HG02870 (cell line): ENCODE measurements around the gene FAM169A.
"Not testable (repeated sequence)": the region's sequence is repeated elsewhere in the genome, so short reads cannot be mapped to it uniquely, and the experiment has no call there.

Source experiments
- ATAC-seq: cut with Tn5 transposase; IDR thresholded peaks from one replicate; pipeline ENCODE4 v1.9.1; 2021; ENCODE audit warnings: mild to moderate bottlenecking, moderate library complexity; ENCODE audit not compliant: unreplicated experiment

FAM169A gene

DNA sequence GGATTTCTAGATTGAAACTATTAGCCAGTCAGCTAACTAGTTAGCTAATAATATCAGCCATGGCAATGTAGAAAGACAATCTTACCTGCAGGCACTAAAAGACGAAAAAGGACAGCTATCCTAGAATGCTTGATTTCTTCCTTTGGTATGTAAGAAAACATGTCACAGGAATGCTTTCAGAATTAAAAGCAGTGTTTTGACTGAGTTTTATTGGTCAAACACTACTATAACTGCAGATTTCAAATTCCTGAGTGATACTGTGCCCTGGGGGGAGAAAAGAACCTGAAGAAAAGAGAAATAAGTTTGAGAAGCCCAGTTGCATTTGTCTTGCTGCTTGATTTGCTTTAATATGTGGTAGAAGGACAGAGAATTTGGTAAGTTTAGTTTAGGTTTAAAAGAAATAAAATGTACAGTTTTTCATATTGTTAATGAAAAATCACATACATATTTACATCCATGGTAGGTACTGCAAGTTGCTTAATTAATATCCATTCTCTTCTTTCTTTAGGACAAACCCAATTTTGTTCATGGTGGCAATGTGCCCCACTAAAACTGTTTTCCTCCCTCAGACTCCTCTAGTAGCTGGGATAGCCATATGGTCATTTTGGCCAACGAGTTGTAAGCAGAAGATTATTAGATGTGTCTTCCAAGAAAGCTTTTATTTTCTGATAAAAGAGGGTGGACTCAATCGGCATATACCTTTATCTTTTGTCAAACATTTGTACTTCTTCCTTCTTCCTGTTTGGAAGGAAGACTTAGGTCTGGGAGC is 4.3 kb upstream of the FAM169A start:
- ATAC-seq: no peak

GRCh38 chr5:74869414-74869813 is 3.2 kb upstream of the FAM169A start:
- ATAC-seq: not testable (repeated sequence)

DNA sequence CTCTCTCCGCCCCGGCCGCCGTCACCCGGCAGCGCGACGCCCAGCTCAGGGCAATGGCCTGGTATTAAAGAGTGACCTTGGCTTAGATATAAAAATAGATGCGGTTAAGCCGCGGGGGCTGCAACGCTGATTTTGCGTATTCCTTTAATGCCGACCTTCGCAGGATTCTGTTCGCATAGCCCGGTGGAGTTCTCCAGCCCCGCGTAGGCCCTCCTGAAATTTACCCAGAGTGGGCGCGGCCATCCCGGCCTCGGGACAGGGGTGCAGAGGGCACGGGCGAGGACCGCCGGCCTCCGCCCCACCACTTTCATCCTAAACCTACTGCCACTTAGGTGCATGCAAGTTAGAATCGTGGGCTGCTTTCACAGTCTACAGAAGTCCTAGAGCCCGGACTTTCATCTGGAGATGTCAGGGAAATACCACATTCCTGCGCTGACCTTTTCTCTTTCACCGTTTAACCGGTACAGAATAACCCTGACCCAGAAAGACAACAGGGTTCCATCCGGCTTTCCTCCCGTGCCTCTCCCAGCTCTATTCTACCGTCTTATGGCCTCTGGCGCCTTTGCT is 492 bp upstream of the FAM169A start:
- peak; percentile 16 for ATAC-seq

GRCh38 chr5:74865256-74865803 is 857 bp downstream of the FAM169A start:
- peak; percentile 4 for ATAC-seq

DNA sequence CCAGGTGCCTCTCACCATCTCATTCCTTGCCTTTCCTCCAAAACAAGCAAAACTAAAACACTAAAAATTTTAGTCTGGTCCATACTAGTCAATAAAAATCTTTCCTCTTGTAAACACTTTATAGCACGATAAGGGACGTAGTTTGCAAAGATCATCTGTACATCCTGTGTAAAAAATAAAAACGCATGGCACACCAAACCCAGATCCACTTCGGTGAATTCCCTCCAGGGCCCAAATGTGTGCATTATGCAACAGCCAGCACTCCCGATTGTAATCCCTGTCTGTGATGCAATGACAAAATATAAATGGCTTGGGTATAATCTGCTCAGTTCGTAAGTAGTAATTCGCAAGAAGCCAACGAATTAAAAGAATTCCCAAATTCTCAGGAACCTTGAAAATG is 1.4 kb downstream of the FAM169A start:
- ATAC-seq: no peak

DNA sequence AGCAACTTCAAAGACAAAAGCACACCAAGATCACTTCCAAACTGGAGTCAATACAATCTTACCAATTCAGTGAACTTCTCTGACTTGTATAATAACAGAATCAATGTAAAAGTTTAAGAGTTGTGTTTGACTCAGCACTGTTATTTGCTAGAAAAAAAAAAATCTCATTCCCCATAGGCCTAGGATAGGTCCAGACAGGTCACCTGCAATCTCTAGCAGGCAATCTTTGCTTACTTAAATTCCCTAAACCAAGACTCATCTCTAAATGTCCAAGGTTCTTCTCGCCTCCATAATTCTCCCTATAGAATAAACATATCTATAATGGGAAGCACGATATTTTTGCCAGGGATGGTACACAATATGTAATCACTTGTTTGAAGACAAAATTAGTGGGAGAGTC is 2.5 kb downstream of the FAM169A start:
- ATAC-seq: no peak

DNA sequence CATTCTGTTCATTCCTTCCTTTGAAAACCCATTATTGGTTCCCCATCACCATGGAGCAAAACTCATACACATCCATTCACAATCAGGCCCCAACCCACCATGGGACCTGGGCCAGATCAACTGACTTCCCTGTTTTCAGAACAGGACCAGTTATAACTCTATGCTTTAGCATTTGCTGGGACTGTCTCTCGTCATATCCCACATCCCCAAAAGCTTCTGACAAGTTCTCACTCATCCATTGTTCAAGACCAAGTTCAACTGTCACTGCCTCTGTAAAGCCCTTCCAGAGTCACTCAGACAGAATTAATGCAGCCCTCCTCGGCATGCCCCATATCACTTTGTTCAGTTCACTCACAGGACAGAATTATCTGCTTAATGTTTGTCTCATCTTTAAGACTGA is 4.0 kb downstream of the FAM169A start:
- no peak for ATAC-seq

- ATAC-seq: not testable (repeated sequence)
These were observed 9.2 kb downstream of the FAM169A start for GRCh38 chr5:74856975-74857374.

DNA sequence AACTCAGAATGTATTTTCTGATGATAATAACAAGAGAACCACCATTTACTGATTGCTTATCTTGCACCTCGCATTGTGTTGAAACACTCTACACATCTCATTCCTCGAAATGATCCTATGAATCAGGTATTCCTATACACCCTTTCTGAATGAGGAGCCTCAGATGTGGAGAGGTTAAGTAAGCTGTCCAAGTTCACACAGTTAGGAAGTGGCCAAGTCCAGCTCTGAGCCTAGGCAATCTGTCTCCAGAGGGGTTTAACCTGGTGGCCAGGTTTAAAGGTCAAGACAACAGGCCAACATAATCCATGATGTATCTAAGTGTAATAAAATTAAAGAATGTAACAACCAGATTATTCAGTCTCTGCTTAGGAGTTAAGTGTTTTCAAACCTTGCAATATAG is 12.9 kb downstream of the FAM169A start:
- no peak for ATAC-seq

GRCh38 chr5:74851684-74852353 is 14.4 kb downstream of the FAM169A start:
- no peak for ATAC-seq

- no peak for ATAC-seq
These were observed 15.3 kb downstream of the FAM169A start for GRCh38 chr5:74850789-74851425.

- ATAC-seq: no peak
These were observed 16.2 kb downstream of the FAM169A start for GRCh38 chr5:74850030-74850429.

DNA sequence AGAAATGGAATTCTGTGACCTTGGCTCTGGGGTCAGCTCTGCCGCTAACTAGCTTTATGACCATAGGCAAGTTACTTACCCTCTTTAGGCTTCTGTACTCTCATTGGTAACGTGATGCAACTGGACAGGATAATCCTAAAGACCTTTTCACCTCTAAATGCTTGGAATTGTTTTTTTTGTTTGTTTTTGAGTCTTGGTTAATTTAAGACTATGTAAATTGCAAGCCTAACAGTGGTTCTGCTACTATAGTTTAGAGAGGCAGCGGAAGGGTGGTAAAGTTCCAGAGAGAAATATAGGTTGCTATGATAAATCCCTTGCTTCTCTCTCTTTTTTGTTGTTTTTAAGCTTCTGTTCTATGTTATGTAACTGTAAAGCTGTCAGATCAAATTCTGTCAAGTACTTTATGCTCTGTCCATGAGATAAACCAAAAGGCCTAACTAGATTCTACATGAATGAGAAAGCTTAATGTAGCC is 17.6 kb downstream of the FAM169A start:
- ATAC-seq: no peak

DNA sequence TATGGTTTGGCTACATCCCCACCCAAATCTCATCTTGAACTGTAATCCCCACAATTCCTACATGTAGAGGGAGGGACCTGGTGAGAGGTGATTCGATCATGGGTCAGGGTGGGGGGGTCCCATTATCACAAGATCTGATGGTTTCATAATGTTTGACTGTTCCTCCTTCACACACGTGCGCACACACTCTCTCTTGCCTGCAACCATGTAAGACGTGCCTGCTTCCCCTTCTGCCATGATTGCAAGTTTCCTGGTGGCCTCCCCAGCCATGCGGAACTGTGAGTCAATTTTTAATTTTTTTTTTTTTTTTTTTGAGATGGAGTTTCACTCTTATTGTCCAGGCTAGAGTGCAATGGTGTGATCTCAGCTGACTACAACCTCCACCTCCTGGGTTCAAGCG is 27.0 kb downstream of the FAM169A start:
- no peak for ATAC-seq

DNA sequence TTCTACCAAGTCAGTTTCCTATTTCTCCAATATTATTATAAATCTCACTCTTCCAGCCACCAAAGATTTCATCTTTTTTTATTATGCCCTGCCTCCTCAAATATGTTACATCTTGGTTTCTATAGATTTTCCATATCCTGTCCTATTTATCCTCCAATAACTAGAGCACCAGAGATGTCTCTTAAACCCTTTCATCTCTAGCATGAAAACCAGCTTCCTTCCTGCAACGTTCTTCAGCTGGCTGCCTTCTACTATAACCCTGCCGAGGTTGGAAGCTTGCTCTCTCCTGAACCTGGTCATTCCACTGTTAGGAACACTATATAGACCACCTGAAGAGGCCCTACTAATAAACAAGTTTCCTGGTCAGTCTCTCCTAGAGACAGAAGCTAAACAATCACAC is 27.9 kb downstream of the FAM169A start:
- ATAC-seq: no peak

- no peak for ATAC-seq
These were observed 29.1 kb downstream of the FAM169A start for GRCh38 chr5:74837115-74837514.

DNA sequence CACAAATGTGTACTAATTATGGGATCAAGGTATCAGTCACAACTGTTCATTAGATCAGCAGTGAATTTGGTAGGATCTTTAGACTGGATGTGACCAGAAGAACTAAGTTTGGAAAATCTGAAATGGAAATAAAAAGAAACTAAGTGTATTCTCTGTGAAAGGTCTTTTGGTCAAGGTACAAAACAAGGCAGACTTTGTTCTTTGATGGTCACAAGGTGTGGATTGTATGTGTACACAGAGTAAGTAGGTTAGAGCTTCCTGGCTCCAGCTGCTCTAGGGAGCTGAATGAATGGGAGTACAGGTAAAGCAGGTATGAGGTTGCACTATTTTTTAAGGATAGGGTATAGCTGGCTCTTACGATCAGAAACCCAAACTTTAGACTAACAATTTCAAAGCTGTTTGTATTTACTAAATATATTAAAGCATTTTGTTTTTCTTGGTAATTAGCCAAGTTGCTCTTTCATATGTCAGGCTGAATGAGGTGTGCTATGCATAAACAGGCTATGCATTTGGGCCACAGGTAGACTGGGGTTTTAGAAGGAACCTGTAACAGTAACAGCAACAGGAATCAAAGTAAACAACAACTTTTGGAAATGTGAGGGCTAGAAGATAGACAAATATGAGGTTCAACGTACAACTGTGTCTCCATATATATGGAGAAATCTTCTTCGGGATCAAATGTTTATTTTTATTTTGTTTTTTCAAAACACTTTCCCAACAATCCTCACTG is 32.5 kb downstream of the FAM169A start:
- no peak for ATAC-seq

DNA sequence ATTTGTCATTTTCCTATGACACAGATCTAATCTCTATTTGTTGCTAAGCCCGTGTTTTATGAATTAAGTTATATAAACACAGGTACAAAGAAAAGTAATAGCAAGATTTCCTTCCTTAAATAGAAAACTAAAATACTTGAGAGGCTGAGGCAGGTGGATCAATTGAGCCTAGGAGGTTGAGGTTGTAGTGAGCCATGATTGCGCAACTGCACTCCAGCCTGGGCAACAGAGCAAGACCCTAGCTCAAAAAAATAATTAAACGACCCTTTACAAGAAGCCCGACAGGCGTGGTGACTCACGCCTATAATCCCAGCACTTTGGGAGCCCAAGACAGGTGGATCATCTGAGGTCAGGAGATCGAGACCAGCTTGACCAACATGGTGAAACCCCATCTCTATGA is 36.8 kb downstream of the FAM169A start:
- no peak for ATAC-seq

- no peak for ATAC-seq
These were observed 43.9 kb downstream of the FAM169A start for GRCh38 chr5:74822288-74822687.

GRCh38 chr5:74816875-74817274 is 49.3 kb downstream of the FAM169A start:
- ATAC-seq: no peak

DNA sequence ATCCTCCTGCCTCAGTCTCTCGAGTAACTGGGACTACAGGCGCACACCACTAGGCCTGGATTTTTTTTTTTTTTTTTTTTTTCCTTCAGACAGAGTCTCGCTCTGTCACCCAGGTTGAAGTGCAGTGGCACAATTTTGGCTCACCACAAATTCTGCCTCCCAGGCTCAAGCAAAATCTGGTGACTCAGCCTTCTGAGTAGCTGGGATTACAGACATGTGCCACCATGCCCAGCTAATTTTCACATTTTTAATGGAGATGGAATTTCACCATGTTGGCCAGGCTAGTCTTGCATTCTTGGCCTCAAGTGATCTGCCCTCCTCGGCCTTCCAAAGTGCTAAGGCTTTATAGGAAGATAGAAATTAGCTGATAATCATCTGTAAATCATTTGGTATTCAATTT is 55.3 kb downstream of the FAM169A start:
- no peak for ATAC-seq
